PC-3 (cell line): ENCODE data around the gene DNAJC1.

Experiments
- EZH2phosphoT487 ChIP-seq: fragments of 300-600 bp; sonication (generic); IDR thresholded peaks from 2 replicates; pipeline ENCODE4 v1.6.1; 2018; ENCODE audit warnings: mild to moderate bottlenecking, antibody characterized with exemption, low read length, borderline replicate concordance
- TF ChIP-seq, protein P1 (sequence below): fragments of 300-600 bp; sonication (generic); conservative IDR thresholded peaks from 2 replicates; pipeline ENCODE4 v1.5.1; 2017; ENCODE audit warnings: antibody characterized with exemption, low read depth, mild to moderate bottlenecking, low read length

DNA sequence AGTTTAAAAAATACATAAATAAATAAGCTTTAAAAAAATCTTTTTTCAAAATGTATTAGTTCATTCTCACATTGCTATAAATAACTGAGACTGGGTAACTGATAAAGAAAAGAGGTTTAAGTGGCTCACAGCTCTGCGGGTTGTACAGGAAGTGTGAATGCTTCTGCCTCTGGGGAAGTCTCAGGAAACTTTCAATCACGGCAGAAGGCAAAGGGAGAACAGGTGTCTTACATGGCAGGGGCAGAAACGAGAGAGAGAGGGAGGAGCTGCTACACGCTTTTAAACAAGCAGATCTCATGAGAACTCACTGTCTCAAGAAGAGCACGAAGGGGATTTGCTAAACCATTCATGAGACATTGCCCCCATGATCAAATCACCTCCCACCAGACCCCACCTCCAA is 114.6 kb downstream of the DNAJC1 start:
- TF ChIP-seq, protein P1, sequence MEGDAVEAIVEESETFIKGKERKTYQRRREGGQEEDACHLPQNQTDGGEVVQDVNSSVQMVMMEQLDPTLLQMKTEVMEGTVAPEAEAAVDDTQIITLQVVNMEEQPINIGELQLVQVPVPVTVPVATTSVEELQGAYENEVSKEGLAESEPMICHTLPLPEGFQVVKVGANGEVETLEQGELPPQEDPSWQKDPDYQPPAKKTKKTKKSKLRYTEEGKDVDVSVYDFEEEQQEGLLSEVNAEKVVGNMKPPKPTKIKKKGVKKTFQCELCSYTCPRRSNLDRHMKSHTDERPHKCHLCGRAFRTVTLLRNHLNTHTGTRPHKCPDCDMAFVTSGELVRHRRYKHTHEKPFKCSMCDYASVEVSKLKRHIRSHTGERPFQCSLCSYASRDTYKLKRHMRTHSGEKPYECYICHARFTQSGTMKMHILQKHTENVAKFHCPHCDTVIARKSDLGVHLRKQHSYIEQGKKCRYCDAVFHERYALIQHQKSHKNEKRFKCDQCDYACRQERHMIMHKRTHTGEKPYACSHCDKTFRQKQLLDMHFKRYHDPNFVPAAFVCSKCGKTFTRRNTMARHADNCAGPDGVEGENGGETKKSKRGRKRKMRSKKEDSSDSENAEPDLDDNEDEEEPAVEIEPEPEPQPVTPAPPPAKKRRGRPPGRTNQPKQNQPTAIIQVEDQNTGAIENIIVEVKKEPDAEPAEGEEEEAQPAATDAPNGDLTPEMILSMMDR: no peak
- TF ChIP-seq EZH2phosphoT487: no peak
